Liver (tissue), 3 donors: ENCODE measurements around the gene TMEM161B.

Experiments used
- EGR1 ChIP-seq, 2 donors: IDR thresholded peaks; 2 replicates each; pipeline ENCODE4 v1.6.1; 2016 to 2018; ENCODE audit warnings: antibody characterized with exemption in 2 of 2, low read depth in 2 of 2
- FOXA1 ChIP-seq: IDR thresholded peaks from 2 replicates; pipeline ENCODE4 v1.6.1; 2016; ENCODE audit warnings: antibody characterized with exemption
- FOXA2 ChIP-seq: IDR thresholded peaks from 2 replicates; pipeline ENCODE4 v1.6.1; 2016; ENCODE audit warnings: antibody characterized with exemption
- GABPA ChIP-seq, 2 donors: IDR thresholded peaks in 1 of 2; conservative IDR thresholded peaks in 1 of 2; 2 replicates each; pipeline ENCODE4 v1.6.1; 2016; ENCODE audit warnings: antibody characterized with exemption in 2 of 2, mild to moderate bottlenecking in 1 of 2, moderate library complexity in 1 of 2
- JUND ChIP-seq, 2 donors: IDR thresholded peaks; 2 replicates each; pipeline ENCODE4 v1.6.1; 2016; ENCODE audit warnings: antibody characterized with exemption in 2 of 2
- NR2F2 ChIP-seq: IDR thresholded peaks from 2 replicates; pipeline ENCODE4 v1.6.1; 2016; ENCODE audit warnings: antibody characterized with exemption
- RAD21 ChIP-seq, 2 donors: IDR thresholded peaks; 2 replicates each; pipeline ENCODE4 v1.6.1; 2016; ENCODE audit warnings: antibody characterized with exemption in 2 of 2, mild to moderate bottlenecking in 2 of 2
- SP1 ChIP-seq: IDR thresholded peaks from 2 replicates; pipeline ENCODE4 v1.6.1; 2018; ENCODE audit warnings: antibody characterized with exemption, mild to moderate bottlenecking
- TAF1 ChIP-seq: conservative IDR thresholded peaks from 2 replicates; pipeline ENCODE4 v1.6.1; 2016; ENCODE audit warnings: antibody characterized with exemption, mild to moderate bottlenecking
- YY1 ChIP-seq: IDR thresholded peaks from 2 replicates; pipeline ENCODE4 v1.6.1; 2016; ENCODE audit warnings: antibody characterized with exemption, mild to moderate bottlenecking
- TF ChIP-seq, protein P1 (sequence below): fragments of 150-350 bp; IDR thresholded peaks from 2 replicates; pipeline ENCODE4 v1.5.1; 2017; ENCODE audit warnings: improper control_type of control experiment, low read depth, low read length; ENCODE audit not compliant: missing input control
- TF ChIP-seq, protein P2 (sequence below): IDR thresholded peaks from 2 replicates; pipeline ENCODE4 v1.6.1; 2016; ENCODE audit warnings: antibody characterized with exemption, mild to moderate bottlenecking
- TF ChIP-seq, protein P3 (sequence below): IDR thresholded peaks from 2 replicates; pipeline ENCODE4 v1.6.1; 2016; ENCODE audit warnings: antibody characterized with exemption
- donor health status: healthy.
- donor health status: healthy.

DNA sequence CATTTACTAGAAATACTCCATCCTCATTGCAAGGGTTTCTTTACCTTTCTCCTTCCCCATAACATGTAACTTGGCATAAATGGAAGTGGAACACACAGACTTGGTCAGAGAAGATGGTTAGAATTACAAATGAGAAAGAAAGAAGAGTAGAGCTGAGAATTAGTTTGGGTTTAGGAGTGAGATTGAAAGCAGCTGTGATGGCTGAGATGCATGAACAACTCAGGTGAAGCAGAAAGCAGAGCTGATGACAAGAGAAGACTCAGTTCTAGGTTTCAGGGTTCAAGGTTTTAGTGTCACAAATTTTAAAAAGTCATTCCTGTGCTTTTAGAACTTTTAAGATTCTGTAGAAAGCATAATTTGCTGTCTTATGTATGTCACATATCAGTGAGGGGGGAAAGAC is 54.0 kb downstream of the TMEM161B start:
- TF ChIP-seq, protein P1, sequence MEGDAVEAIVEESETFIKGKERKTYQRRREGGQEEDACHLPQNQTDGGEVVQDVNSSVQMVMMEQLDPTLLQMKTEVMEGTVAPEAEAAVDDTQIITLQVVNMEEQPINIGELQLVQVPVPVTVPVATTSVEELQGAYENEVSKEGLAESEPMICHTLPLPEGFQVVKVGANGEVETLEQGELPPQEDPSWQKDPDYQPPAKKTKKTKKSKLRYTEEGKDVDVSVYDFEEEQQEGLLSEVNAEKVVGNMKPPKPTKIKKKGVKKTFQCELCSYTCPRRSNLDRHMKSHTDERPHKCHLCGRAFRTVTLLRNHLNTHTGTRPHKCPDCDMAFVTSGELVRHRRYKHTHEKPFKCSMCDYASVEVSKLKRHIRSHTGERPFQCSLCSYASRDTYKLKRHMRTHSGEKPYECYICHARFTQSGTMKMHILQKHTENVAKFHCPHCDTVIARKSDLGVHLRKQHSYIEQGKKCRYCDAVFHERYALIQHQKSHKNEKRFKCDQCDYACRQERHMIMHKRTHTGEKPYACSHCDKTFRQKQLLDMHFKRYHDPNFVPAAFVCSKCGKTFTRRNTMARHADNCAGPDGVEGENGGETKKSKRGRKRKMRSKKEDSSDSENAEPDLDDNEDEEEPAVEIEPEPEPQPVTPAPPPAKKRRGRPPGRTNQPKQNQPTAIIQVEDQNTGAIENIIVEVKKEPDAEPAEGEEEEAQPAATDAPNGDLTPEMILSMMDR = no peak
- TF ChIP-seq FOXA1 = no peak
- TF ChIP-seq TAF1 = no peak
- TF ChIP-seq, protein P2, sequence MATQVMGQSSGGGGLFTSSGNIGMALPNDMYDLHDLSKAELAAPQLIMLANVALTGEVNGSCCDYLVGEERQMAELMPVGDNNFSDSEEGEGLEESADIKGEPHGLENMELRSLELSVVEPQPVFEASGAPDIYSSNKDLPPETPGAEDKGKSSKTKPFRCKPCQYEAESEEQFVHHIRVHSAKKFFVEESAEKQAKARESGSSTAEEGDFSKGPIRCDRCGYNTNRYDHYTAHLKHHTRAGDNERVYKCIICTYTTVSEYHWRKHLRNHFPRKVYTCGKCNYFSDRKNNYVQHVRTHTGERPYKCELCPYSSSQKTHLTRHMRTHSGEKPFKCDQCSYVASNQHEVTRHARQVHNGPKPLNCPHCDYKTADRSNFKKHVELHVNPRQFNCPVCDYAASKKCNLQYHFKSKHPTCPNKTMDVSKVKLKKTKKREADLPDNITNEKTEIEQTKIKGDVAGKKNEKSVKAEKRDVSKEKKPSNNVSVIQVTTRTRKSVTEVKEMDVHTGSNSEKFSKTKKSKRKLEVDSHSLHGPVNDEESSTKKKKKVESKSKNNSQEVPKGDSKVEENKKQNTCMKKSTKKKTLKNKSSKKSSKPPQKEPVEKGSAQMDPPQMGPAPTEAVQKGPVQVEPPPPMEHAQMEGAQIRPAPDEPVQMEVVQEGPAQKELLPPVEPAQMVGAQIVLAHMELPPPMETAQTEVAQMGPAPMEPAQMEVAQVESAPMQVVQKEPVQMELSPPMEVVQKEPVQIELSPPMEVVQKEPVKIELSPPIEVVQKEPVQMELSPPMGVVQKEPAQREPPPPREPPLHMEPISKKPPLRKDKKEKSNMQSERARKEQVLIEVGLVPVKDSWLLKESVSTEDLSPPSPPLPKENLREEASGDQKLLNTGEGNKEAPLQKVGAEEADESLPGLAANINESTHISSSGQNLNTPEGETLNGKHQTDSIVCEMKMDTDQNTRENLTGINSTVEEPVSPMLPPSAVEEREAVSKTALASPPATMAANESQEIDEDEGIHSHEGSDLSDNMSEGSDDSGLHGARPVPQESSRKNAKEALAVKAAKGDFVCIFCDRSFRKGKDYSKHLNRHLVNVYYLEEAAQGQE = no peak
- no peak for TF ChIP-seq JUND (IDR thresholded peaks at IDR 0.05)
- no peak for TF ChIP-seq GABPA (IDR thresholded peaks at IDR 0.05 in 1 of 2, conservative IDR thresholded peaks at IDR 0.05 in 1 of 2)
- no peak for TF ChIP-seq YY1
- no peak for TF ChIP-seq EGR1 (IDR thresholded peaks at IDR 0.05; ENCODE audit: low read depth in 2 of 2)
- TF ChIP-seq SP1 = no peak
- TF ChIP-seq FOXA2 = no peak
- TF ChIP-seq NR2F2 = no peak
- no peak for TF ChIP-seq RAD21 (IDR thresholded peaks at IDR 0.05)
- TF ChIP-seq, protein P3, sequence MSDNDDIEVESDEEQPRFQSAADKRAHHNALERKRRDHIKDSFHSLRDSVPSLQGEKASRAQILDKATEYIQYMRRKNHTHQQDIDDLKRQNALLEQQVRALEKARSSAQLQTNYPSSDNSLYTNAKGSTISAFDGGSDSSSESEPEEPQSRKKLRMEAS = no peak
